GM19240 (cell line): ENCODE data around the gene SNAPC2.
"Not testable (repeated sequence)": the region's sequence is repeated elsewhere in the genome, so short reads cannot be mapped to it uniquely, and the experiment has no call there.

Experiments used
- DNase-seq: peaks from one replicate; pipeline ENCODE4 v3.0.0; 2011; ENCODE audit warnings: low spot score; ENCODE audit not compliant: insufficient read length

SNAPC2 gene

DNA sequence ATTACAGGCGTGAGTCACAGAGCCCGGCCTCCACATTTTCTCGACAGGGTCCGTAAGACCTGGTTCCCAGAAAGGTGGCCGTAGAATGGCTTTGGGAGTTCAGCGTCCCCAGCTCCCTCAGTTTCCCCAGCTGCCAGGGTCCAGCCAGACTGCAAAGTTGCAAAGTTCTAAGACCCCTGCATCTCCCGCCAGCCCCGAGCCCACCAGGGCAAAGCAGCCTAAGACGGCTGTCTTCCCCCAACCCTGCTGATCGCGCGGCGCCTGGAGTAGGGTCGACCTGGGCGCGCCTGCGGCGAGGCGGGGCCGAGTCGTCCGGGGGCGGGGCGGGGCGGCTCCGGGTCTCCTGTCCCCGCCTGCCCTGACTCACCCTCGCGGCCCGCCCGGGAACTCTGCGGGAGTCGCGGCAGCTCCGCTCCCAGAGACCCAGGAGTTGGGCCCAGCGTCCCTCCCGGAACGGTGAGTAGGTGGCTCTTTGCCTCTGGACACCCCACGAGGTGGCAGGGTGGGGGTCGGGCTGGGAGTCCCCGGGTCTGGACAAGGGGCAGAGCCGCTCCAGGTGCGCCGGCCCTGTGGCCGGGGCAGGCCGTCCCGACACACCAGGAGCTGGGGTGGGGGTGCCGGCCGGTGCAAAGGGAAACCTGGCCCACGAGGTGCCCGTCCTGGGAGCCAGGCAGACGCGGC lies 31.9 kb upstream of the SNAPC2 start, which contains the start of gene LRRC8E:
Gene LRRC8E (plus strand): TSS at position 366 of the 681 bp plus-strand sequence. CDS start 7,094 bp downstream, outside the sequence.
- no peak for DNase-seq

DNA sequence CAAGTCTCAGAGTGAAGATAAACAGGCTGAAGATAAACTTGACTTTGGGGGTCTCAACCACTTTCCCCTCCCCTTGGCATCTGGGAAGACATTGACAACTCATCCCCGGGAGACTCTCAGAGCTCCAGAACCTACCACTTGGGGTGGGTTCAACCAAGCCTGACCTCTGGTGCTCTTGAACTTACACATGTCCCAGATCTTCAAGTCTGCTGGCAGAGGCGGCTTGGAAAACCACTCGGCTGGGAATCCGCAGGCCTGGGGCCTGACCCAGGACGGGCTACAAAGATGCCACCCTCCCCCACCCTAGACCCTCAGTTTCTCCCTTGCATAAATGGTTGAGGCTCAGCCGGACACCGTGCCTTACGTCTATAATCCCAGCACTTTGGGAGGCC lies 31.3 kb upstream of the SNAPC2 start:
- no peak for DNase-seq

DNA sequence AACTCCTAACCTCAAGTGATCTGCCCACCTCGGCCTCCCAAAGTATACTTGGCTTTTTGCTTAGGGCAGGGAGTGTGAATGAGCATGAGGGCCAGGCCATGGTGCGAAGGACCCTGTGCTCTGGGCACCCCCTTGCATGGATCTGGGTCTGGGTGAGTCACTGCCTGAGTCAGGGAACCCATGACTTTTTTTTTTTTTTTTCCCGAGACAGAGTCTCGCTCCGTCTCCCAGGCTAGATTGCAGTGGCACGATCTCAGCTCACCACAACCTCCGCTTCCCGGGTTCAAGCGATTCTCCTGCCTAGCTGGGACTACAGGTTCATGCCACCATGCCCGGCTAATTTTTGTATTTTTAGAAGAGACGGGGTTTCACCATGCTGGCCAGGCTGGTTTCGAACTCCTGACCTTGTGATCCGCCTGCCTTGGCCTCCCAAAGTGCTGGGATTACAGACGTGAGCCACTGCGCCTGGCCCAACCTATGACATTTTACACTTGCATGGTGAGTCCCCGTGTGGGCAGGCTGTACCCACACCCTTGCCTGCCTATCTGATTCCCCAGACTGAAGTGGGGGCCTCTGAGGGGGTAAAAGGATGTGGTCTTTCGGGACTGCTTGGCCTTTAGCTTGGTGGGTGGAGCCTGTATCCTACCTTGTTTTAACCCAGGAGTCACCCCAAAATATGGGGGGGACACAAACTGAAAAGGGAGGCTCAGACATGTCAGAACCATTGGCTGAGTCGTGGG lies 26.6 kb upstream of the SNAPC2 start:
- not testable (repeated sequence) for DNase-seq

DNA sequence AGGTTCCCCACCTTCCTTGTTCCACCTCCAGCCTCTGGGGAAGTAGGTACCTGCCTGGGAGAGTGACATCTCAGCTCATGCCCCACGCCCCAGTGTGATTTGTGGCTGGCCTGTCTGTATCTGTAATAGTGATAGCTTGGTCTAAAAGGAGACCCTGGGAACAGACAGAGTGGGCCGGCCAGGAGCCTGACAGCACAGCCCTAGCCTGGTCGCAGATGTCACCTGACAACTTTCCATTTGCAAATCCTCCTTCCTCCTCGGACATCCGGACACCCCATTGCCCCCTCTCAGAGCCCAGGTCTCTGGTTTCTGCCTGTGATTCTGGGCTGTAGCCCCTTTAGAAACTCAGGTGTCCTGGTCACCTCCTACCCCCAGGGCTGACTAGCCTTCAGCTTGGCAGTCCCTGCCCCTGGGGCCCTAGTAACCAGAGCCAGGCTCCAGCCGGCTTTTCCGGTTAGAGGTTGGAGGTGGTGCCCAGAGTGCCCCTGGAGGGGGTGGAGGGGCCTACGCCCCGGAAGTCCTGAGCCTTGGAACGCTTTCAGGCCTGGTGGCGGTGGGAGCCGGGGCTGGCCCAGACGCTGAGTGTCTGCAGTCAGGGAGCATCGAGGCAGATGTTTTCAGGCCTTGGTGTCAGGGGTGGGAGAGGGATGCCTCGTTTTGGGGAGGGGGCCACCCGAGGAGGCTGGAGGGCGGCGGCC lies 25.4 kb upstream of the SNAPC2 start:
- DNase-seq = no peak

DNA sequence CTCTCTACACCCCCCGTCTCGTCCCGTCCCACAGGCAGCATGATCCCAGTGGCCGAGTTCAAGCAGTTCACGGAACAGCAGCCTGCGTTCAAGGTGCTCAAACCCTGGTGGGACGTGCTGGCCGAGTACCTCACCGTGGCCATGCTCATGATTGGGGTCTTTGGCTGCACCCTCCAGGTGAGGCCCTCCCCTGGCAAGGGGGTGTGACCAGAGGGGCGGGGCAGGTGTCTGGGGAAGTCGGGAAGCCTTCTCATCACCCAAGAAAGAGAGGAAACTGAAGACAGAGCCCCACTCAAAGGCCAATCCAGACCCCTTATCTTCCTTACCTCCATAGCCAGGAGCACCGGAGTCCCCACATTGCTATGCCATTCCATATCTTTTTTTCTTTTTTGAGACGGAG lies 24.6 kb upstream of the SNAPC2 start:
- DNase-seq = no peak

DNA sequence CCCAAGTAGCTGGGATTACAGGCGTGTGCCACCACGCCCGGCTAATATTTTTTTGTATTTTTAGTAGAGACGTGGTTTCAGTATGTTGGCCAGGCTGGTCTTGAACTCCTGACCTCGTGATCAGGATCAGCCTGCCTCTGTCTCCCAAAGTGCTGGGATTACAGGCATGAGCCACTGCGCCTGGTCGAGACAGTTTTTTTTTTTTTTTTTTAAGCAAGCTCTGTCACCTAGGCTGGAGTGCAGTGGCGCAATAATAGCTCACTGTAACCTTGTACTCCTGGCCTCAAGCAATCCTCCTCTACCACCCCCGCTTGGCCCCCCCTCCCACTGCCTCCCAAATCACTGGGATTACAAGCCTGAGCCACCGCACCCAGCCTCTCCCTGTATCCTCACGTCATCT lies 22.8 kb upstream of the SNAPC2 start:
- no peak for DNase-seq

DNA sequence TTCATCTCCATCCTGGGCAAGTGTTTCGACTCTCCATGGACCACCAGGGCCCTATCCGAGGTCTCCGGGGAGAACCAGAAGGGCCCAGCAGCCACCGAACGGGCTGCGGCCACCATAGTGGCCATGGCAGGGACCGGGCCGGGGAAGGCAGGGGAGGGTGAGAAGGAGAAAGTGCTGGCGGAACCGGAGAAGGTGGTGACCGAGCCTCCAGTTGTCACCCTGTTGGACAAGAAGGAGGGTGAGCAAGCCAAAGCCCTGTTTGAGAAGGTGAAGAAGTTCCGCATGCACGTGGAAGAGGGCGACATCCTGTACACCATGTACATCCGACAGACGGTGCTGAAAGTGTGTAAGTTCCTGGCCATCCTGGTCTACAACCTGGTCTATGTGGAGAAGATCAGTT lies 21.2 kb upstream of the SNAPC2 start:
- no peak for DNase-seq

DNA sequence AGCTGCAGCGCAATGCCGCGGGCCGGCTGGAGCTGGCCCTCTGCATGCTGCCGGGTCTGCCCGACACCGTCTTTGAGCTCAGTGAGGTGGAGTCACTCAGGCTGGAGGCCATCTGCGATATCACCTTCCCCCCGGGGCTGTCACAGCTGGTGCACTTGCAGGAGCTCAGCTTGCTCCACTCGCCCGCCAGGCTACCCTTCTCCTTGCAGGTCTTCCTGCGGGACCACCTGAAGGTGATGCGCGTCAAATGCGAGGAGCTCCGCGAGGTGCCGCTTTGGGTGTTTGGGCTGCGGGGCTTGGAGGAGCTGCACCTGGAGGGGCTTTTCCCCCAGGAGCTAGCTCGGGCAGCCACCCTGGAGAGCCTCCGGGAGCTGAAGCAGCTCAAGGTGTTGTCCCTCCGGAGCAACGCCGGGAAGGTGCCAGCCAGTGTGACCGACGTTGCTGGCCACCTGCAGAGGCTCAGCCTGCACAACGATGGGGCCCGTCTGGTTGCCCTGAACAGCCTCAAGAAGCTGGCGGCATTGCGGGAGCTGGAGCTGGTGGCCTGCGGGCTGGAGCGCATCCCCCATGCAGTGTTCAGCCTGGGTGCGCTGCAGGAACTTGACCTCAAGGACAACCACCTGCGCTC lies 20.3 kb upstream of the SNAPC2 start:
- DNase-seq = no peak

DNA sequence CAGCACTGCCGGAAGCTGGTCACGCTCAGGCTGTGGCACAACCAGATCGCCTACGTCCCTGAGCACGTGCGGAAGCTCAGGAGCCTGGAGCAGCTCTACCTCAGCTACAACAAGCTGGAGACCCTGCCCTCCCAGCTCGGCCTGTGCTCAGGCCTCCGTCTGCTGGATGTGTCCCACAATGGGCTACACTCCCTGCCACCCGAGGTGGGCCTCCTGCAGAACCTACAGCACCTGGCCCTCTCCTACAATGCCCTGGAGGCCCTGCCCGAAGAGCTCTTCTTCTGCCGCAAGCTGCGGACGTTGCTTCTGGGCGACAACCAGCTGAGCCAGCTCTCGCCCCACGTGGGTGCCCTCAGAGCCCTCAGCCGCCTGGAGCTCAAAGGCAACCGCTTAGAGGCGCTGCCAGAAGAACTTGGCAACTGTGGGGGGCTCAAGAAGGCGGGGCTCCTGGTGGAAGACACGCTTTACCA lies 19.7 kb upstream of the SNAPC2 start:
- DNase-seq = no peak

DNA sequence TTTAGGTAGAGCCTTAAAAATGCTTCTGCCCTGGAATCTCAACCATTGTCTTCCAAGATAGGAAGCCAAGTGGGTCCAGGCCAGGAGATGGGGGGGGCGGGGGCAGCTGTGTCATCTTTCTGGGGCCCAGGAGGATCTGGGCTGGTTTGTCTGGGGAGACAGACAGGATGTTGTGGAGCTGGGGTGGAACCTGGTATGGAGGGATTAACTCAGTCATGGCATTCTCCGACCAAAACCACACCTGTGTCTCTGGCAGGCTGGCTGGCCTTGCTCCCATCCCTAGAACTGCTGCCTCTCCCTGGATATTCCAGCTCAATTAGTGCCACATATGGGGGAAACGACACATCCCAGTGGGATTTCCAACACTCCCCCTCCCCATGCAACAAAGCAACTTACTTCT lies 19.2 kb upstream of the SNAPC2 start:
- no peak for DNase-seq

DNA sequence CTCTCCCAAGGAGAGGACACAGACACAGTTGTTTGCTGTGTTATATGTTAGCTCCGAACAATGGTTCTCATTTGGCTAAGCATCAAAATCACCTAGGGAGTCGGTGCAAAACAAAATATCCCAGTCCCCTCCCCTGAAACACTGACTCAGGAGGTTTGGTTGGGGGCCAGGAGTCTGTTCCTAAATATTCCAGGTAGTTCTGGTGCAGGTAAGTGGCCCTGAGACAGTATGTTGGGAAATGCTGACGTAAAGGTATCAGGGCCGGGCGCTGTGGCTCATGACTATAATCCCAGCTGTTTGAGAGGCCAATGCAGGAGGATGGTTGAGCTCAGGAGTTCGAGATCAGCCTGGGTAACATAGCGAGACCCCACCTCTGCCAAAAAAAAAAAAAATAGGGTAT lies 18.8 kb upstream of the SNAPC2 start:
- DNase-seq = no peak

DNA sequence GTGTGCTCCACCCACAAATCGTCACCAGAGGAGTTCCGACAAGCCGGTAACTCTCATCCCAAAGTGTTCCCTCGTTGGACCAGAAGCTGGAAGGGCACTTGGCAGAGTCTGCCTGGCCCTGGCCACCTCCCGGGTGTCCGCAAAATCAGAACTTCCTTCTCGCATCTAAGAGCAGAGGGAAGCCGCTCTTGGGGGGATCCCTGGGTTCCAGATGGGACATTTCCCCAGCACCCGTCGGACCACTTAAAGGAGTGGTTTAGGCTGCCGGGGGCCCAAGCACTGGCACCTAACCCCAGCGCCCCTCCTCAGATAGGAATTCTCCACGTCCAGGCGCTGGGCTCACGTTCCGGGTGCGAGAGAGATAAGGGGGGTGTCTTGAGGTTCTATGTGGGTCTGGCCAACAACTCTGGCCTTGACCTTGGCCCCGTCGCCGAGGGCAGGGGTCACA lies 17.3 kb upstream of the SNAPC2 start:
- no peak for DNase-seq

DNA sequence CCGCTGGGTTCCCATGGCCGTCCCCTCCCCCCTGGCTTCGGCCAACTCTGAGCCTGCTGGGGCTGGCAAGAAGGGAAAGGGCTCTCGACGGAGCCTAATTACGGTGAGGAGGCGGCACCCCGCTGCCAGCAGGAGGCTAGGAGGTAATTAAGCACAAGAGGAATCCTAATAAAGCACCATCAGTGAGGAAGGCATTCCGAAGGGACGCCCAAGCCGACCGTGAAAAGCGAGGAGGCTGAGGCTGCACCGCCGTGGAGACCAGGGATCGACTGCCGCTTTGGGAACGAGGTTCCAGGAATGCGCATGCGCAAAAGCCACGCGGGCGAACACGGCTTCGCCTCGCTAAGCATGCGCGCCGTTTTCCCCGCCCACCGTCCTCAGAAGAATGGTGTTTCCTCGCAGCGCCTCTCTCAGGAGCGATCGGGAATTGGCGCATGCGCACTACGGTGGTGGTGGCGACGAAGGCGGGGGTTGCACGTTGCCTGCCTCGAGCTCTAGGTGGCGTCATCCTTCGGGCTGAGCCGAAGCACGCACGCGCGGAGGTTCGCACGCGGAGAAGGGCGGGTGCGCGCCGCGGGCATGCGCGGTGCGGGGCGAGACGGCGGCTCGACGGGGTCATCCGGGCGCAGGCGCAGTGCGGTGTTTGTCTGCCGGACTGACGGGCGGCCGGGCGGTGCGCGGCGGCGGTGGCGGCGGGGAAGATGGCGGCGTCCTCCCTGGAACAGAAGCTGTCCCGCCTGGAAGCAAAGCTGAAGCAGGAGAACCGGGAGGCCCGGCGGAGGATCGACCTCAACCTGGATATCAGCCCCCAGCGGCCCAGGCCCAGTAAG lies 16.7 kb upstream of the SNAPC2 start, which contains the start of gene MAP2K7:
Gene MAP2K7 (plus strand): TSS at position 634 of the 830 bp plus-strand sequence. CDS start 68 bp downstream, at position 702.
- DNase-seq = peak; percentile 99

DNA sequence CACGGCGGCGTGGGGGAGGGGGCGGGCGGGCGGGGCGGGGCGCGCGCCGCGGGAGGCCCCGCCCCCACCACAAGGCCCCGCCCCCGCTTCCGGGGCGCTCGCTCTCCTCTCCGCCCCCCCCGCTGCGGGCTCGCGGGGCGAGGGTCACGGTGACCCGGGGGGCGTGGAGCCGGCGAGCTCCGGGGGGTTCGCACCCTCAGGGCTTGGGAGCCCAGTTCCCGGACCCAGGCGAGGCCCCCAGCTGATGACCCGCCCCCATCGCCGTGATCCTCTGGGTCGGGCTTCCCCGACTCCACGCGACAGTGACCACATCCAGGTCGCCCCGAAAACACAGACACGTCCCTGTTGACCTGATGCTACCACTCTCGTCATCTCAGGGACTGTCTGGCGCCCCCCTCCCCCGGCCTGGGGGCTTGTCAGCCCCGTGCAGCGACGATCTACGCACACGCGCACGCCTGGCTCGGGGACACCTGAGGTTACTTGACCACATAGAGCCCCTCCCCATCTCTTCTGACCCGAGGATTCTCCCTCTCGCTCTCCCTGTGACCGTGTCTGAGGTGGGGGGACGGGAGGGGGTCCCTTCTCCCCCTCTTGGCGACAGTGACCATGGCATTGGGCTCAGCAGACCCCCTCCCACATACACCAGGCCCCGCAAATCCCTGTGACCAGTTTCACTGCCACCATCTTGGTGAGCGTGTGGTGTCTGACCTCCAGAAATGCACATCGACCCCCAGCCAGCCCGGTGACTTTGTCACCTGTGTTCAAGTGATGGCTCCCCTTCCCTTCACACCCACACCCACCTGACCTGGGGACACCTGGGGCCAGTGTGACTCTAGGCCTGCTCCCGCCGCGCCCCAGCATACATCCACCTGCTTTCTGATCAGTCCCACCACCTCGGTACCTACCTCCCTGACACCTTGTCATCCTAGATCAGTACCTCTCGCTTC lies 15.8 kb upstream of the SNAPC2 start:
- peak; percentile 60 for DNase-seq

DNA sequence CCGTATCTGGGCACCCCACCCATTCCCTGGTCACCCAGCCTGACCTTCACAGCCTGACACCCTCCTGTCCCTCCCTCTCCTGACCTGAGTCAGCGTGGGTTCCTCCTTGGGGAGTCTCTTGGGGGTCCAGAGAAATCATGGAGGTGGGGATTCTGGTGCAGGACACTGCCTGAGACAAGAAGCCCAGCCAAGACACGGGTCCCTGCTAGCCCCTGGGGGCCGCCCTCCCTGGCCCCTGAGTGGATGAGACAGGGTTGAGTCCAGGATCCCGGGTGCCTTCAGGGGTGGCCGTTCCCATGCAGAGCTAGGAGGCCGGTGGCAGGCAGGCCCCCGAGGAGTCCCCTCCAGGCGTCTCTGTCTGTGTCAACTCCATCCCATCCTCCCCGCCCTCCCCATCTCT lies 14.9 kb upstream of the SNAPC2 start:
- DNase-seq = no peak

DNA sequence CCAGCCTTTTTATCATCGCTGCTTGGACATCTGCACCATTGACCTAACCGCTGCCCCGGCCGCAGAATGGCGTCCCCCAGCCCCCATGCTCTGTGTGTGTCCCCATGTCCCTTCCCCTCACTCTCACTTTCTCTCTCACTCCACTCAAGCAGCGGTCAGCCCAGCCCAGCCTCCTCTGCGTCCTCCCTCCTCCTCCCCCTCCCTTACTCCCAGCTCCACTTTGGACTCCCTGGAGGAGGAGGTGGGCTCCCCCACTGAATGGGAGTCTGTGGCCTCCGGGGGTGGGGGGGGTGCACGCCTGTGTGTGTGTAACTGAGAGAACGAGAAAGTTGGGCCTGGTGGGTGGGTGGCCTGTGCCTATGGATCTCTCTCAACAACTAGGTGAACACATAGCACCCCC lies 14.3 kb upstream of the SNAPC2 start:
- DNase-seq = no peak

DNA sequence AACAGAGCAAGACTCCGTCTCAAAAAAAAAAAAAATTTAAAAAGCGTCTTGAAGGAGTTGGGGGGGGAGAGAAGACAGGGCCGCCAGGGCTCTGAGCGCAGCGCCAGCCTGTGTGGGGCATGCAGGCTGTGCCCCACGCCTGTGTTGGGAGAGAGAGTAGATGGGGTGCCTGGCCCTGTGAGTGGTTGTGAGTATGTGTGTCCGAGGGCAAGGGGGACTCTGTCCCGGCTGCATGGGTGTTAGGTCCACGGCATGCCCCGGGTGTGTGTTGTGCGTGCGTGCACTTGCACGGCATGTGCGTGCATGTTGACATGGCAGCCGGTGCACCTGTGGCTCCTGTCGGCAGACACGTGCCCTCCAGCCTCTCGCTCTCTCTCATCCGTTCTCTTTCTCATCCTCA lies 13.0 kb upstream of the SNAPC2 start:
- DNase-seq = no peak

DNA sequence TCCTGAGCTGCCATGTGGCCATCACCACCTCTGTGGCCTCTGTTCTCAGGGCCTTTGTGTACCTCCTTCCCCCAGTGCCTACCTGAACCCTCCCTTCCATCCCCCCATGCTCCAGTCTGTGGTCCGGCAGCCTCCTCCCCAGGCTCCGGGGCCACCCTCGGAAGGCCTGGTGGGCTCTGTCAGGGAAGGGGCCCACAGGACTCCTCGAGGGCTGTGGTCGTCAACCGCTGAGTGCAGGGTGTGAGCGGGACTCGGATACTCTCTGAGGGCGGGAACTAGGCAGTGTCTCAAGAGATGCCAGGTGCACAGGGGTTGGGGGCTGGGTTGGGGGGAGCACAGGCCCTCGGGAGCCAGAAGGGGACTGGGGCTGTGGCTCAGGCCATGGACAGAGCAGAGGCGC lies 12.6 kb upstream of the SNAPC2 start:
- no peak for DNase-seq

DNA sequence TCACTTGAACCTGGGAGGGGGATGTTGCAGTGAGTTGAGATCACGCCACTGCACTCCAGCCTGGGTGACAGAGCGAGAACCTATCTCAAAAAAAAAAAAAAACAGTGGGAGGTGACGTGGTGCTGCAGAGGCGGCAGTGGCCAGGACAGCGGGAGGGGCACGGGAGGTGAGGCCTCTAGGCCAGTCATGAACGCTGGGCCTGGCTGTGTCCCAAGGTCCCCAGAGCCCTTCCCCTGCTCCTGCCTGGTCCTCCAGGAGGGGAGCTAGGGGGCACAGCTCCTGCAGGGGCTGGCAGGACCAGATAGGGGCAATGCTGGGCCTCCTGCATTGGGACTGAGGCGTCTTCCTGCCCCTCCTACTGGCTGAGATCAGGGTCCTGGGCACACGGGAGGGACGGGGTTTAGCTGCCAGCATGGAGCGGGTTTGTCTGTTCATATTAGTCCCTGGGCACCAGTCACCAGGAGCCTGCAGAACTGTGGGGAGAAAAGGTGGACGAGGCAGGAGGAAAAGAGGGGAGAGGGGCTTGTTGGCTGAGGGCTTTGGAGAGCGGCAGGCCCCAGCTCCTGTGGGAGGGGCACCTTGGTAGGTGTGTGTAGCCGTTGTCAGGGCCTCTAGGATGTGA lies 11.9 kb upstream of the SNAPC2 start:
- DNase-seq = no peak
